IMR-90 (cell line): ENCODE data around the gene PHF21B. TPM values are rescaled to one million over a fixed set of nuclear protein-coding genes. Genes with fewer than 3 reads are reported as not detected.

Experiments used
- ATAC-seq: fragments of 200-7000 bp; cut with Tn5 transposase; 2 replicates; pipeline ENCODE4 v1.9.1; 2020; ENCODE audit warnings: low read depth, mild to moderate bottlenecking, moderate library complexity
- BruUV-seq: library from RNA; stranded (reverse); fragments of 400-500 nt; replicated peaks from 2 replicates; lab custom pipeline; 2021; lab: Mats Ljungman, UMichigan
- CTCF ChIA-PET: fragments of 300-600 bp; formaldehyde crosslinking; extraction: SDS; loops from one replicate; lab custom pipeline; 2021; ENCODE audit warnings: antibody characterized with exemption; lab: Yijun Ruan, JAX
- POLR2A ChIA-PET: fragments of 300-600 bp; sonication (Branson Sonifier 250); formaldehyde crosslinking; loops from one replicate; lab custom pipeline; 2022; ENCODE audit warnings: antibody characterized with exemption; ENCODE audit not compliant: unreplicated experiment; lab: Charles Lee
- DNase-seq: peaks from one replicate; pipeline ENCODE4 v3.0.0; 2013
- H2AFZ ChIP-seq: replicated peaks from 2 replicates; pipeline ENCODE3; 2013; ENCODE audit warnings: low read length, mild to moderate bottlenecking; ENCODE audit not compliant: poor library complexity
- H2AK5ac ChIP-seq: 2 replicates; pipeline ENCODE4 v1.6.1; 2013; ENCODE audit warnings: low read depth, low read length, inconsistent platforms
- H2AK9ac ChIP-seq: replicated peaks from 2 replicates; pipeline ENCODE3; 2013; ENCODE audit warnings: mild to moderate bottlenecking, low read depth, low read length, moderate library complexity; ENCODE audit not compliant: poor library complexity
- H2BK120ac ChIP-seq: 2 replicates; pipeline ENCODE4 v1.6.1; 2013; ENCODE audit warnings: low read depth, low read length, inconsistent platforms
- H2BK15ac ChIP-seq: 3 replicates; pipeline ENCODE4 v1.6.1; 2013; ENCODE audit warnings: low read depth, low read length, inconsistent platforms
- H2BK20ac ChIP-seq: 2 replicates; pipeline ENCODE4 v1.6.1; 2013; ENCODE audit warnings: low read depth, mild to moderate bottlenecking, inconsistent platforms, low read length, moderate library complexity
- H2BK5ac ChIP-seq: 2 replicates; pipeline ENCODE4 v1.6.1; 2013; ENCODE audit warnings: mild to moderate bottlenecking, low read depth, low read length, inconsistent platforms; ENCODE audit not compliant: poor library complexity, severe bottlenecking
- H3K14ac ChIP-seq: replicated peaks from 2 replicates; pipeline ENCODE4 v1.6.1; 2013; ENCODE audit warnings: low read depth, low read length, inconsistent platforms
- H3K18ac ChIP-seq: 2 replicates; pipeline ENCODE4 v1.6.1; 2013; ENCODE audit warnings: low read depth, low read length, control low read depth
- H3K23ac ChIP-seq: 2 replicates; pipeline ENCODE4 v1.6.1; 2013; ENCODE audit warnings: low read depth, low read length, inconsistent platforms
- H3K27ac ChIP-seq: 2 replicates; pipeline ENCODE4 v1.5.1; 2013; ENCODE audit warnings: mild to moderate bottlenecking, control low read depth, low read length; ENCODE audit not compliant: insufficient read depth
- H3K27me3 ChIP-seq: 2 replicates; pipeline ENCODE4 v1.6.1; 2013; ENCODE audit warnings: low read length; ENCODE audit not compliant: control insufficient read depth, insufficient read depth
- H3K36me3 ChIP-seq: 2 replicates; pipeline ENCODE4 v1.6.1; 2013; ENCODE audit warnings: low read length, mixed read lengths; ENCODE audit not compliant: control insufficient read depth, insufficient read depth
- H3K4ac ChIP-seq: 2 replicates; pipeline ENCODE4 v1.6.1; 2013; ENCODE audit warnings: low read depth, low read length, inconsistent platforms
- H3K4me1 ChIP-seq: 2 replicates; pipeline ENCODE4 v1.6.1; 2013; ENCODE audit warnings: low read length, mixed read lengths; ENCODE audit not compliant: control insufficient read depth, insufficient read depth
- H3K4me2 ChIP-seq: 2 replicates; pipeline ENCODE4 v1.6.1; 2013; ENCODE audit warnings: low read depth, mild to moderate bottlenecking, control low read depth, low read length, moderate library complexity
- H3K4me3 ChIP-seq: 2 replicates; pipeline ENCODE4 v1.5.1; 2013; ENCODE audit warnings: low read depth, mild to moderate bottlenecking, control low read depth, low read length, moderate library complexity; ENCODE audit not compliant: insufficient read depth
- H3K56ac ChIP-seq: 2 replicates; pipeline ENCODE4 v1.6.1; 2013; ENCODE audit warnings: low read length, inconsistent platforms; ENCODE audit not compliant: insufficient read depth; ENCODE audit errors: extremely low read depth
- H3K79me1 ChIP-seq, 2 experiments: 2 replicates each; pipeline ENCODE4 v1.6.1; 2013; ENCODE audit warnings: low read length in 2 of 2, inconsistent platforms in 1 of 2, low read depth in 1 of 2
- H3K9ac ChIP-seq: 2 replicates; pipeline ENCODE4 v1.6.1; 2013; ENCODE audit warnings: low read depth, low read length, control low read depth
- H3K9me1 ChIP-seq: 2 replicates; pipeline ENCODE4 v1.6.1; 2013; ENCODE audit warnings: low read length, inconsistent platforms; ENCODE audit not compliant: insufficient read depth
- H3K9me3 ChIP-seq: 2 replicates; pipeline ENCODE4 v1.6.1; 2013; ENCODE audit warnings: low read length; ENCODE audit not compliant: control insufficient read depth, insufficient read depth
- H4K20me1 ChIP-seq: 2 replicates; pipeline ENCODE4 v1.6.1; 2013; ENCODE audit warnings: low read length, inconsistent platforms; ENCODE audit not compliant: insufficient read depth
- H4K5ac ChIP-seq: 2 replicates; pipeline ENCODE4 v1.6.1; 2013; ENCODE audit warnings: mild to moderate bottlenecking, low read depth, low read length, control low read depth
- H4K8ac ChIP-seq, 2 experiments: 2 replicates each; pipeline ENCODE4 v1.6.1; 2013; ENCODE audit warnings: low read depth in 2 of 2, low read length in 2 of 2, control low read depth in 1 of 2, inconsistent platforms in 1 of 2
- H4K91ac ChIP-seq: 2 replicates; pipeline ENCODE4 v1.6.1; 2013; ENCODE audit warnings: low read depth, low read length, inconsistent platforms; ENCODE audit not compliant: insufficient read depth
- BHLHE40 ChIP-seq: fragments of 150-350 bp; IDR thresholded peaks from 2 replicates; pipeline ENCODE4 v1.6.1; 2016; ENCODE audit warnings: mild to moderate bottlenecking, low read depth, low read length
- CHD1 ChIP-seq: IDR thresholded peaks from 2 replicates; pipeline ENCODE4 v1.6.1; 2012; ENCODE audit warnings: low read depth, low read length, improper control_type of control experiment
- FOS ChIP-seq: fragments of 150-350 bp; IDR thresholded peaks from 2 replicates; pipeline ENCODE4 v1.6.1; 2016; ENCODE audit warnings: low read depth, low read length
- MAZ ChIP-seq: IDR thresholded peaks from 2 replicates; pipeline ENCODE4 v1.6.1; 2012; ENCODE audit warnings: low read depth, mild to moderate bottlenecking, low read length, improper control_type of control experiment, moderate library complexity, borderline replicate concordance
- NFE2L2 ChIP-seq: fragments of 150-350 bp; IDR thresholded peaks from 2 replicates; pipeline ENCODE4 v1.6.1; 2016; ENCODE audit warnings: low read depth, mild to moderate bottlenecking, low read length
- RAD21 ChIP-seq: IDR thresholded peaks from 2 replicates; pipeline ENCODE4 v1.6.1; 2012; ENCODE audit warnings: low read length, improper control_type of control experiment
- RFX5 ChIP-seq: IDR thresholded peaks from 2 replicates; pipeline ENCODE4 v1.8.0; 2012; ENCODE audit warnings: low read depth, mild to moderate bottlenecking, low read length, moderate library complexity
- SMC3 ChIP-seq: fragments of 150-350 bp; IDR thresholded peaks from 2 replicates; pipeline ENCODE4 v1.6.1; 2016; ENCODE audit warnings: low read depth, mild to moderate bottlenecking, antibody characterized with exemption, low read length, moderate library complexity
- WGBS, 2 experiments: methylation state at CpG; one replicate each; pipeline versions ENCODE4 v1.1.5 to v1.1.7; 2013; ENCODE audit warnings: missing lambda C conversion rate in 2 of 2; ENCODE audit not compliant: insufficient read length in 1 of 2; ENCODE audit errors: extremely low coverage in 2 of 2; 5-methylcytosine and 5-hydroxymethylcytosine counted together
- dilution Hi-C: fragments of 300-500 bp; cut with HindIII; formaldehyde crosslinking; loops from one replicate; pipeline ENCODE4 v1.14.3; 2018; ENCODE audit warnings: low sequenced_read_pairs; ENCODE audit not compliant: unreplicated experiment
- in situ Hi-C: fragments of 300-500 bp; cut with MboI; formaldehyde crosslinking; loops from 3 replicates; pipeline ENCODE4 v1.14.3; 2019; ENCODE audit warnings: low sequenced_read_pairs, inconsistent platforms, mixed read lengths
- intact Hi-C: fragments of 100-400 bp; cut with micrococcal nuclease; formaldehyde crosslinking; loops from 2 replicates; pipeline ENCODE4 v1.10.0; 2022
- polyA plus RNA-seq, 3 experiments: library from polyadenylated mRNA; depleted of rRNA; stranded (reverse); fragments of >200 nt; gene quantifications; 2 replicates each; pipeline ENCODE4 v1.2.3, GENCODE V29; 2012; ENCODE audit warnings: low replicate concordance in 1 of 3
- total RNA-seq: library from RNA; depleted of rRNA; stranded (reverse); fragments of >200 nt; gene quantifications from 2 replicates; pipeline ENCODE4 v1.2.3, GENCODE V29; 2012
- TF ChIP-seq, protein P1 (sequence below): fragments of 150-350 bp; IDR thresholded peaks from 2 replicates; pipeline ENCODE4 v1.6.1; 2016; ENCODE audit warnings: low read depth, mild to moderate bottlenecking, low read length, moderate library complexity, borderline replicate concordance
- TF ChIP-seq, protein P2 (sequence below): conservative IDR thresholded peaks from 2 replicates; pipeline ENCODE4 v1.5.1; 2012; ENCODE audit warnings: mild to moderate bottlenecking, low read depth, low read length, improper control_type of control experiment

PHF21B gene
- total and polyA plus RNA-seq, 2 of the 4 experiments (the other 2 are of a cell fraction): 0.02 TPM; not detected in 1

DNA sequence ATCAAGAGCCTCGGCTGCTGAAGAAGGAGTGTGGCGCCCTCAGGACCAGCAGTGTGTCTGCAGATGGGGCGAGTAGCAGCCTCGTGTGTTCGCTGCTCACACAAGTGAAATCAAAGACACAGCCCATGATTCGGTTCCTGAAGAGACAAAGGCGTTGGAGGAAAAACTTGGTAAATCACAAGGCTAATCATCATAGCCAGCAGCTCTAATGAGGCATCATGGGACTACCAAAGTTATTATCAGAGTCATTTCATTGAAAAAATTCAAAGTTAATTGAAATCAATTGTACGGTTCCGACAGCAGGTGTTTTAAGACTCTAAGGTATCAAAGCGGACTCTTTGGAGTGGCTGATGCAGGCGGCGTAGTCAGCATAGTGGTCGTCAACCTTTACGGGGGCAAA lies 9.5 kb downstream of the PHF21B start:
- CTCF ChIA-PET: no interaction called here

More for the DNA sequence above, 9.5 kb downstream of the PHF21B start:
- in situ Hi-C loops (no loop called here), dilution Hi-C loops (no loop called here), intact Hi-C loops (no loop called here)
- Histone ChIP-seq H3K9me3 (no peaks in the 10 kb centered on the region), H3K23ac (no peak overlapping the region), H4K5ac (no peak overlapping the region), H3K27ac (no peak overlapping the region), H3K9me1 (no peaks in the 10 kb centered on the region), H3K4me3 (no peak overlapping the region), H2AFZ (no peak overlapping the region), H2BK120ac (no peak overlapping the region), H3K18ac (no peak overlapping the region), H2BK20ac (no peak overlapping the region), H3K14ac (no peak overlapping the region), H3K27me3 (peaks cover 46% of the 10 kb centered on the region), H2AK5ac (no peak overlapping the region), H3K79me1 (no peaks in the 10 kb centered on the region), H3K36me3 (no peaks in the 10 kb centered on the region), H3K4me2 (no peak overlapping the region), H2BK5ac (no peak overlapping the region), H4K20me1 (no peaks in the 10 kb centered on the region), H3K4me1 (no peaks in the 10 kb centered on the region), H3K4ac (no peak overlapping the region), H3K56ac (no peak overlapping the region), H2BK15ac (no peak overlapping the region), H4K91ac (no peak overlapping the region), H4K8ac (no peak overlapping the region), H3K9ac (no peak overlapping the region), H2AK9ac (no peak overlapping the region)
- POLR2A ChIA-PET: no interaction called here
- no TSS peak for BruUV-seq
- 81% methylated on average over 13 of the region's 14 CpGs; no CpG with 5 or more reads in 1 of the 2 experiments for WGBS, 2 experiments
- ATAC-seq (no peak), DNase-seq (no peak)
- TF ChIP-seq, protein P1, sequence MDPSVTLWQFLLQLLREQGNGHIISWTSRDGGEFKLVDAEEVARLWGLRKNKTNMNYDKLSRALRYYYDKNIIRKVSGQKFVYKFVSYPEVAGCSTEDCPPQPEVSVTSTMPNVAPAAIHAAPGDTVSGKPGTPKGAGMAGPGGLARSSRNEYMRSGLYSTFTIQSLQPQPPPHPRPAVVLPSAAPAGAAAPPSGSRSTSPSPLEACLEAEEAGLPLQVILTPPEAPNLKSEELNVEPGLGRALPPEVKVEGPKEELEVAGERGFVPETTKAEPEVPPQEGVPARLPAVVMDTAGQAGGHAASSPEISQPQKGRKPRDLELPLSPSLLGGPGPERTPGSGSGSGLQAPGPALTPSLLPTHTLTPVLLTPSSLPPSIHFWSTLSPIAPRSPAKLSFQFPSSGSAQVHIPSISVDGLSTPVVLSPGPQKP: no peak
- TF ChIP-seq, protein P2, sequence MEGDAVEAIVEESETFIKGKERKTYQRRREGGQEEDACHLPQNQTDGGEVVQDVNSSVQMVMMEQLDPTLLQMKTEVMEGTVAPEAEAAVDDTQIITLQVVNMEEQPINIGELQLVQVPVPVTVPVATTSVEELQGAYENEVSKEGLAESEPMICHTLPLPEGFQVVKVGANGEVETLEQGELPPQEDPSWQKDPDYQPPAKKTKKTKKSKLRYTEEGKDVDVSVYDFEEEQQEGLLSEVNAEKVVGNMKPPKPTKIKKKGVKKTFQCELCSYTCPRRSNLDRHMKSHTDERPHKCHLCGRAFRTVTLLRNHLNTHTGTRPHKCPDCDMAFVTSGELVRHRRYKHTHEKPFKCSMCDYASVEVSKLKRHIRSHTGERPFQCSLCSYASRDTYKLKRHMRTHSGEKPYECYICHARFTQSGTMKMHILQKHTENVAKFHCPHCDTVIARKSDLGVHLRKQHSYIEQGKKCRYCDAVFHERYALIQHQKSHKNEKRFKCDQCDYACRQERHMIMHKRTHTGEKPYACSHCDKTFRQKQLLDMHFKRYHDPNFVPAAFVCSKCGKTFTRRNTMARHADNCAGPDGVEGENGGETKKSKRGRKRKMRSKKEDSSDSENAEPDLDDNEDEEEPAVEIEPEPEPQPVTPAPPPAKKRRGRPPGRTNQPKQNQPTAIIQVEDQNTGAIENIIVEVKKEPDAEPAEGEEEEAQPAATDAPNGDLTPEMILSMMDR: no peak
- TF ChIP-seq CHD1: no peak
- no peak for TF ChIP-seq NFE2L2
- TF ChIP-seq MAZ: no peak
- no peak for TF ChIP-seq RFX5
- no peak for TF ChIP-seq RAD21
- TF ChIP-seq FOS: no peak
- no peak for TF ChIP-seq SMC3
- TF ChIP-seq BHLHE40: no peak
